CD4-positive, alpha-beta T cell treated with Interleukin-4 for 1 hour (primary cell): ENCODE results near the gene KRT82.

Experiments
- DNase-seq, 2 donors: peaks; one replicate each; pipeline ENCODE4 v3.0.0-alpha.2; 2020 to 2022

Gene KRT82

GRCh38 chr12:52407918-52408317, 1.8 kb upstream of the KRT82 start:
- no peak for DNase-seq

GRCh38 chr12:52404951-52405350, 1.2 kb downstream of the KRT82 start:
- DNase-seq = no peak

GRCh38 chr12:52403561-52403960, 2.6 kb downstream of the KRT82 start:
- no peak for DNase-seq

- DNase-seq = no peak
These were observed 3.1 kb downstream of the KRT82 start for GRCh38 chr12:52402873-52403540.

GRCh38 chr12:52402377-52402776, 3.8 kb downstream of the KRT82 start:
- no peak for DNase-seq

- DNase-seq = no peak
These were observed 4.2 kb downstream of the KRT82 start for GRCh38 chr12:52401926-52402325.

GRCh38 chr12:52401526-52401925, 4.6 kb downstream of the KRT82 start:
- DNase-seq = no peak

- DNase-seq = no peak
These were observed 5.2 kb downstream of the KRT82 start for GRCh38 chr12:52400906-52401305.

GRCh38 chr12:52399756-52400155, 6.4 kb downstream of the KRT82 start:
- no peak for DNase-seq

- no peak for DNase-seq
These were observed 8.0 kb downstream of the KRT82 start for GRCh38 chr12:52398176-52398575.

- no peak for DNase-seq
These were observed 9.5 kb downstream of the KRT82 start for GRCh38 chr12:52396656-52397055.

- no peak for DNase-seq
These were observed 10.2 kb downstream of the KRT82 start for GRCh38 chr12:52395761-52396434.

- no peak for DNase-seq
These were observed 11.2 kb downstream of the KRT82 start for GRCh38 chr12:52394836-52395405.

GRCh38 chr12:52392465-52393007, 13.6 kb downstream of the KRT82 start:
- no peak for DNase-seq

GRCh38 chr12:52391618-52392002, 14.5 kb downstream of the KRT82 start:
- DNase-seq = no peak

- no peak for DNase-seq
These were observed 15.2 kb downstream of the KRT82 start for GRCh38 chr12:52390739-52391617.

GRCh38 chr12:52389313-52390207, 16.6 kb downstream of the KRT82 start:
- DNase-seq = no peak

- DNase-seq = no peak
These were observed 18.3 kb downstream of the KRT82 start for GRCh38 chr12:52387859-52388258.

GRCh38 chr12:52385226-52385702, 20.9 kb downstream of the KRT82 start, which contains the start of gene KRT84:
Gene KRT84 (minus strand): TSS chr12:52385652. CDS start chr12:52385585, 67 bp downstream.
- no peak for DNase-seq

- DNase-seq = no peak
These were observed 22.8 kb downstream of the KRT82 start for GRCh38 chr12:52383331-52383730.

GRCh38 chr12:52382854-52383253, 23.3 kb downstream of the KRT82 start:
- DNase-seq = no peak

GRCh38 chr12:52381206-52381605, 24.9 kb downstream of the KRT82 start:
- DNase-seq = no peak
